Measurements from ENCODE around the gene B3GNT2. TPM values are rescaled to one million over a fixed set of nuclear protein-coding genes. Genes with fewer than 3 reads are reported as not detected.

The B3GNT2 gene
- total and polyA plus RNA-seq, 9 of the 15 experiments (the other 6 are each of a cell fraction or from before 2014, with no cell fraction given), result 6.0 to 38.9 (median 25.0) TPM

DNA sequence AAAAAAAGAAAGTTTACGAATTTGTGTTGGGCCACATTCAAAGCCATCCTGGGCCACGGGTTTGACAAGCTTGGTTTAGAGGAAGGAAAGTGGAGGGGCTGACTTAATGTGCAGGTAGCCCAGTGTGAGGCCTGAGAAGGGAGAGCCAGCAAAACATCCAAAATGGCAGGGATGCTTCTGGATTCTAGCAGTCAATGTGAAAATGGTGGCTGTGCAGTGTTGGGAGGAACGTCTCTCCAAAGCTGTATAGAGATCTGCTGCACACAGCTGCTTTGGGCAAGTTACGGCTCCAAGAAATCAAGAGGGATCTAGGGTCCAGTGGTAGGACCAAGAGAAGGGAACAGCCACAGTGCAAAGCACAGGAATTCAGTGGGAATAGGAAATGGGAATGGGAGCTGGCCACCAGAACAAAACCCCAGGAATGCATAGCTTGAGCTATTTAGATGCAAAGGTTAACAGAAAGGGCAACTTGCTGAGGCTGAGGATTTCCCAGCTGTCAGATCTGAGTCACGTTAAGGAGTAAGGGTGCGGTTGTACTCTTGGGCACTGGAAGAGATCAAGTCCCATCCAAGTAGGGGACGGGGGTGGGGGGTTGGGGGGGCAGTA, 70.6 kb downstream of the B3GNT2 start:
- no peaks in the 10 kb centered on the region for H3K27me3 ChIP-seq (ENCODE audit: control insufficient read depth in 2 of 2, insufficient read depth in 2 of 2, low read length in 2 of 2)
- H3K9me3 ChIP-seq (replicated peaks; ENCODE audit: control insufficient read depth, insufficient read depth, low read depth, low read length), result 0 out of 2 replicates have a peak, but pooled peaks cover 2% of the 10 kb centered on the region
- no peaks in the 10 kb centered on the region for H4K20me1 ChIP-seq (replicated peaks; ENCODE audit: control insufficient read depth, insufficient read depth, low read length)
- H2AFZ ChIP-seq (ENCODE audit: low read depth, low read length), result peak overlapping the region; percentile 46; the same call in 1 of the 2 replicates
- TF ChIP-seq, protein P1, sequence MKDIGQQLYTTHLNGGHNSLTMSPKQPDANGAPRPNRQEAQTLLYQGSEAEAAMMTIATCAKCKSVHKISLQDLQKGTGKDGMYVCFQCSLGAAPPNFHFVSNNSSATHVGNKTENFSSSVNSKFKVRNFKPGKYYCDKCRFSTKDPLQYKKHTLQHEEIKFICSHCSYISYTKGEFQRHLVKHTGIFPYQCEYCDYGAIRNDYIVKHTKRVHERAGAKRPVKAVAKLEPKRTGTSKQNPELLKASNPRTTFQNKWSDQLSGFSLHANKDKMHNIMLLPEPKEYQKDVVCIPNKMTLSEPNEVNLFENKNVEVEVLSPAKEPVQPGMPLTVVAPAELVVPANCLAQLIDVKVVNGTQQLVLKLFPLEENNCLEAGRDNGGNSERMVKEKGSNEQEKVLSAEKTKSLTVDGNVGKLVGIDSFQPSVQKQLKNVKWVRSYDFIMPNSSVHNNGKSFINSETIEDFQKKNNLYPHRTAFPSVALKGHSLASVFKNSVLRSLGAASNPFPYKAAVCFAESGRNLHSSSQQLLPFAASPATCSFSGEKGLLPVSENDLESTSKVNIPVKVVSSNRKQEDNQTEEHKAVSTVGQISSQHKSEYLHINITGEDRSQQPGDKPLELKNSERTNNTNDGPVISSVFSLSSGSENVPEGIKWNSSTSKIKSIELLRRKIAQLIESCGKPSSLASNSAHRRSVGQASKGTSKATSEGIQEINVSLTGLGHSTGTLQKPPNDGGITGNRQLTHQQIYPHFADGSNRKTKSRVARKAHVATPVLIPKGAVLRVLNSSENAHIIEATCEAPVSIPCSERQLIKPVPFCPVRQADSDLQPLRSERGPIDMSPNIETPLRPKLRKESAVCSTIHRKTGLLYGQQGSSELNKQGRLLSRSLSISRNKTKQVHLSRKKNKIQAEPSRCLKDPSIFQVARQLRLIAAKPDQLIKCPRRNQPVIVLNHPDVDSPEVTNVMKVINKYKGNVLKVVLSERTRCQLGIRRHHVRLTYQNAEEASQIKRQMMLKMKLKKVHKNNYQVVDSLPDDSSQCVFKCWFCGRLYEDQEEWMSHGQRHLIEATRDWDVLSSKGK (CRISPR knock-in tag; IDR thresholded peaks at IDR 0.05), result no peak
- TF ChIP-seq BACH1 (tag; IDR thresholded peaks at IDR 0.05) (no peak), EZH2 (IDR thresholded peaks at IDR 0.05; ENCODE audit: borderline replicate concordance, low read depth, low read length) (no peak), NR4A1 (CRISPR knock-in tag; IDR thresholded peaks at IDR 0.05) (no peak), NR4A1 (tag; IDR thresholded peaks at IDR 0.05) (no peak)
- TF ChIP-seq, protein P2, sequence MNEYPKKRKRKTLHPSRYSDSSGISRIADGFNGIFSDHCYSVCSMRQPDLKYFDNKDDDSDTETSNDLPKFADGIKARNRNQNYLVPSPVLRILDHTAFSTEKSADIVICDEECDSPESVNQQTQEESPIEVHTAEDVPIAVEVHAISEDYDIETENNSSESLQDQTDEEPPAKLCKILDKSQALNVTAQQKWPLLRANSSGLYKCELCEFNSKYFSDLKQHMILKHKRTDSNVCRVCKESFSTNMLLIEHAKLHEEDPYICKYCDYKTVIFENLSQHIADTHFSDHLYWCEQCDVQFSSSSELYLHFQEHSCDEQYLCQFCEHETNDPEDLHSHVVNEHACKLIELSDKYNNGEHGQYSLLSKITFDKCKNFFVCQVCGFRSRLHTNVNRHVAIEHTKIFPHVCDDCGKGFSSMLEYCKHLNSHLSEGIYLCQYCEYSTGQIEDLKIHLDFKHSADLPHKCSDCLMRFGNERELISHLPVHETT (CRISPR knock-in tag; conservative IDR thresholded peaks at IDR 0.05 in 1 of 2, IDR thresholded peaks at IDR 0.05 in 1 of 2), result no peak
- TF ChIP-seq, protein P3, sequence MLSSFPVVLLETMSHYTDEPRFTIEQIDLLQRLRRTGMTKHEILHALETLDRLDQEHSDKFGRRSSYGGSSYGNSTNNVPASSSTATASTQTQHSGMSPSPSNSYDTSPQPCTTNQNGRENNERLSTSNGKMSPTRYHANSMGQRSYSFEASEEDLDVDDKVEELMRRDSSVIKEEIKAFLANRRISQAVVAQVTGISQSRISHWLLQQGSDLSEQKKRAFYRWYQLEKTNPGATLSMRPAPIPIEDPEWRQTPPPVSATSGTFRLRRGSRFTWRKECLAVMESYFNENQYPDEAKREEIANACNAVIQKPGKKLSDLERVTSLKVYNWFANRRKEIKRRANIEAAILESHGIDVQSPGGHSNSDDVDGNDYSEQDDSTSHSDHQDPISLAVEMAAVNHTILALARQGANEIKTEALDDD (IDR thresholded peaks at IDR 0.05), result no peak
- TF ChIP-seq, protein P4, sequence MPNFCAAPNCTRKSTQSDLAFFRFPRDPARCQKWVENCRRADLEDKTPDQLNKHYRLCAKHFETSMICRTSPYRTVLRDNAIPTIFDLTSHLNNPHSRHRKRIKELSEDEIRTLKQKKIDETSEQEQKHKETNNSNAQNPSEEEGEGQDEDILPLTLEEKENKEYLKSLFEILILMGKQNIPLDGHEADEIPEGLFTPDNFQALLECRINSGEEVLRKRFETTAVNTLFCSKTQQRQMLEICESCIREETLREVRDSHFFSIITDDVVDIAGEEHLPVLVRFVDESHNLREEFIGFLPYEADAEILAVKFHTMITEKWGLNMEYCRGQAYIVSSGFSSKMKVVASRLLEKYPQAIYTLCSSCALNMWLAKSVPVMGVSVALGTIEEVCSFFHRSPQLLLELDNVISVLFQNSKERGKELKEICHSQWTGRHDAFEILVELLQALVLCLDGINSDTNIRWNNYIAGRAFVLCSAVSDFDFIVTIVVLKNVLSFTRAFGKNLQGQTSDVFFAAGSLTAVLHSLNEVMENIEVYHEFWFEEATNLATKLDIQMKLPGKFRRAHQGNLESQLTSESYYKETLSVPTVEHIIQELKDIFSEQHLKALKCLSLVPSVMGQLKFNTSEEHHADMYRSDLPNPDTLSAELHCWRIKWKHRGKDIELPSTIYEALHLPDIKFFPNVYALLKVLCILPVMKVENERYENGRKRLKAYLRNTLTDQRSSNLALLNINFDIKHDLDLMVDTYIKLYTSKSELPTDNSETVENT (CRISPR knock-in tag; IDR thresholded peaks at IDR 0.05), result no peak
- no peaks in the 10 kb centered on the region for H3K79me2 ChIP-seq (ENCODE audit: control insufficient read depth, insufficient read depth, low read length)
- ATAC-seq, result peak; percentile 52; the same call in 2 of the 3 replicates
- WGBS (ENCODE audit: insufficient coverage, low coverage, missing lambda C conversion rate), result 49% methylated on average over 6 of the region's 7 CpGs
- peak in 1 of 4 experiments; percentile 18 for DNase-seq (ENCODE audit: extremely low read depth in 1 of 4, low spot score in 3 of 4)
- intact Hi-C loops (cut with micrococcal nuclease) (no loop called here), in situ Hi-C loops (cut with MboI) (no loop called here)
- no peaks in the 10 kb centered on the region for H3K36me3 ChIP-seq (ENCODE audit: control insufficient read depth, insufficient read depth, low read length)
- CTCF ChIA-PET (ENCODE audit: low intra/inter-chr PET ratio), result no interaction called here
- no peak overlapping the region for H3K4me3 ChIP-seq
- H3K27ac ChIP-seq (ENCODE audit: extremely low read depth, low read depth, low read length), result no peak overlapping the region
- peaks cover 3 to 4% of the 10 kb centered on the region in 2 experiments; a peak in 4 of 5 replicates for H3K4me1 ChIP-seq (replicated peaks in 1 of 2; ENCODE audit: control insufficient read depth in 2 of 2, insufficient read depth in 2 of 2, low read length in 2 of 2)
- FAIRE-seq, result no peak
- H3K4me2 ChIP-seq (ENCODE audit: insufficient read depth, low read length), result no peak overlapping the region
- no TSS peak for BruUV-seq (replicated peaks)
- POLR2A ChIA-PET, result no interaction called here
- no peaks in the 10 kb centered on the region for H3K9me1 ChIP-seq (ENCODE audit: control insufficient read depth, insufficient read depth, low read length)
- no peak overlapping the region for H3K9ac ChIP-seq (ENCODE audit: insufficient read depth in 1 of 2, low read depth in 2 of 2, low read length in 2 of 2)

All from K562 (cell line).